Motor neuron (in vitro differentiated cells): ENCODE measurements around the gene LHB. TPM values are rescaled to one million over a fixed set of nuclear protein-coding genes. Genes with fewer than 3 reads are reported as not detected.

Source experiments
- total RNA-seq, 8 experiments: library from RNA; unstranded; fragments of 300-600 nt; gene quantifications; 2 replicates each; pipeline versions ENCODE4 v1.2.3 to v1.2.4, GENCODE V29; 2022

LHB gene
- total RNA-seq, 8 experiments from 2014 or later = 0.88 to 2.9 (median 1.3) TPM; not detected in 3

Other genes with a start within 250 kb of the LHB start
- gene BCAT2, start 206.1 kb downstream of the LHB start, total RNA-seq = 10 to 100 TPM; 26.6 to 49.8 (median 35.1) TPM
- gene HSD17B14, start 180.6 kb downstream of the LHB start, total RNA-seq = 10 to 100 TPM in 2 of 8 experiments, 1 to 10 TPM in 6; 1.6 to 27.3 (median 5.4) TPM
- 10 to 100 TPM in 3 of 8 experiments, 1 to 10 TPM in 4, under 1 TPM in 1; 0.33 to 30.8 (median 6.5) TPM for gene PLEKHA4, start 148.5 kb downstream of the LHB start, total RNA-seq
- 100 to 1,000 TPM in 1 of 8 experiments, 10 to 100 TPM in 7; 35.2 to 157 (median 68.6) TPM for gene PPP1R15A, start 144.7 kb downstream of the LHB start, total RNA-seq
- 1 to 10 TPM in 1 of 8 experiments, under 1 TPM in 1, not detected in 6; 0.52 to 2.2 TPM for gene TULP2, start 118.3 kb downstream of the LHB start, total RNA-seq
- gene NUCB1, start 116.8 kb downstream of the LHB start, total RNA-seq = 100 to 1,000 TPM in 4 of 8 experiments, 10 to 100 TPM in 4; 60.2 to 309 (median 107) TPM
- gene DHDH, start 83.4 kb downstream of the LHB start, total RNA-seq = under 1 TPM in 5 of 8 experiments, not detected in 3; 0.32 to 0.81 (median 0.50) TPM
- gene BAX, start 62.2 kb downstream of the LHB start, total RNA-seq = 100 to 1,000 TPM in 4 of 8 experiments, 10 to 100 TPM in 4; 36.9 to 172 (median 97.8) TPM
- over 10,000 TPM in 1 of 8 experiments, 1,000 to 10,000 TPM in 7; 1,251 to 10,826 (median 2,578) TPM for gene FTL, start 51.8 kb downstream of the LHB start, total RNA-seq
- 10 to 100 TPM; 13.0 to 72.5 (median 18.3) TPM for gene GYS1, start 23.8 kb downstream of the LHB start, total RNA-seq
- gene RUVBL2, start 23.2 kb downstream of the LHB start, total RNA-seq = 100 to 1,000 TPM; 113 to 181 (median 145) TPM
- gene CGB3, start 7.2 kb upstream of the LHB start, total RNA-seq = under 1 TPM in 3 of 8 experiments, not detected in 5; 0.47 to 0.70 (median 0.49) TPM
- not detected for gene CGB2, start 14.8 kb upstream of the LHB start, total RNA-seq
- gene CGB1, start 19.8 kb upstream of the LHB start, total RNA-seq = not detected
- under 1 TPM in 1 of 8 experiments, not detected in 7; 0.76 TPM for gene CGB5, start 26.8 kb upstream of the LHB start, total RNA-seq
- under 1 TPM in 4 of 8 experiments, not detected in 4; 0.27 to 0.76 (median 0.33) TPM for gene CGB8, start 32.0 kb upstream of the LHB start, total RNA-seq
- gene CGB7, start 40.7 kb upstream of the LHB start, total RNA-seq = 1 to 10 TPM in 1 of 8 experiments, under 1 TPM in 6, not detected in 1; 0.11 to 1.0 (median 0.36) TPM
- gene NTF4, start 47.7 kb upstream of the LHB start, total RNA-seq = 1 to 10 TPM in 1 of 8 experiments, under 1 TPM in 1, not detected in 6; 0.52 to 1.0 TPM
- under 1 TPM in 7 of 8 experiments, not detected in 1; 0.05 to 0.62 (median 0.15) TPM for gene KCNA7, start 55.6 kb upstream of the LHB start, total RNA-seq
- gene SNRNP70, start 68.4 kb upstream of the LHB start, total RNA-seq = 100 to 1,000 TPM; 101 to 312 (median 157) TPM
- gene LIN7B, start 97.3 kb upstream of the LHB start, total RNA-seq = 10 to 100 TPM in 5 of 8 experiments, 1 to 10 TPM in 3; 2.0 to 65.1 (median 24.4) TPM
- 1 to 10 TPM; 2.3 to 5.7 (median 3.4) TPM for gene C19orf73, start 102.1 kb upstream of the LHB start, total RNA-seq
- 10 to 100 TPM in 7 of 8 experiments, 1 to 10 TPM in 1; 4.7 to 52.5 (median 23.5) TPM for gene PPFIA3, start 102.5 kb upstream of the LHB start, total RNA-seq
- gene HRC, start 138.3 kb upstream of the LHB start, total RNA-seq = 10 to 100 TPM in 4 of 8 experiments, 1 to 10 TPM in 3, under 1 TPM in 1; 0.81 to 55.7 (median 12.3) TPM
- gene TRPM4, start 140.7 kb upstream of the LHB start, total RNA-seq = 10 to 100 TPM in 7 of 8 experiments, 1 to 10 TPM in 1; 7.0 to 46.8 (median 16.4) TPM